ENCODE results near the gene LRRC8D.
"Not testable (repeated sequence)": the region's sequence is repeated elsewhere in the genome, so short reads cannot be mapped to it uniquely, and the experiment has no call there.

The LRRC8D gene

GRCh38 chr1:89962024-89962741 lies 141.4 kb downstream of the LRRC8D start:
- no peak for DNase-seq (ENCODE audit: low read depth)

GRCh38 chr1:89962742-89963075 lies 141.9 kb downstream of the LRRC8D start:
- no peak for DNase-seq (ENCODE audit: low read depth)

GRCh38 chr1:89965193-89965768 lies 144.4 kb downstream of the LRRC8D start:
- DNase-seq (ENCODE audit: low read depth) = no peak

- no peak for DNase-seq (ENCODE audit: low read depth)
Measured at GRCh38 chr1:89966656-89967055, 145.8 kb downstream of the LRRC8D start.

- no peak for DNase-seq (ENCODE audit: low read depth)
Measured at GRCh38 chr1:89971600-89971999, 150.8 kb downstream of the LRRC8D start.

- no peak for DNase-seq (ENCODE audit: low read depth)
Measured at GRCh38 chr1:89972024-89972423, 151.2 kb downstream of the LRRC8D start.

GRCh38 chr1:89973471-89974127 lies 152.8 kb downstream of the LRRC8D start:
- DNase-seq (ENCODE audit: low read depth) = no peak

- no peak for DNase-seq (ENCODE audit: low read depth)
Measured at GRCh38 chr1:89974256-89974655, 153.4 kb downstream of the LRRC8D start.

- DNase-seq (ENCODE audit: low read depth) = no peak
Measured at GRCh38 chr1:89974696-89975470, 154.1 kb downstream of the LRRC8D start.

- no peak for DNase-seq (ENCODE audit: low read depth)
Measured at GRCh38 chr1:89975540-89976125, 154.8 kb downstream of the LRRC8D start.

GRCh38 chr1:89978755-89979154 lies 157.9 kb downstream of the LRRC8D start:
- DNase-seq (ENCODE audit: low read depth) = no peak

- DNase-seq (ENCODE audit: low read depth) = no peak
Measured at GRCh38 chr1:89980605-89981004, 159.8 kb downstream of the LRRC8D start.

- DNase-seq (ENCODE audit: low read depth) = not testable (repeated sequence)
Measured at GRCh38 chr1:89982846-89983245, 162.0 kb downstream of the LRRC8D start.

GRCh38 chr1:89984564-89985116 lies 163.8 kb downstream of the LRRC8D start:
- not testable (repeated sequence) for DNase-seq (ENCODE audit: low read depth)

- no peak for DNase-seq (ENCODE audit: low read depth)
Measured at GRCh38 chr1:89986020-89986419, 165.2 kb downstream of the LRRC8D start.

Measured in activated T-helper 9 cell treated with anti-CD3 and anti-CD28 coated beads, Interleukin-2, amount 50 U/mL, for 16 hours (primary cell).